ENCODE measurements around the gene LITAFD.

DNA sequence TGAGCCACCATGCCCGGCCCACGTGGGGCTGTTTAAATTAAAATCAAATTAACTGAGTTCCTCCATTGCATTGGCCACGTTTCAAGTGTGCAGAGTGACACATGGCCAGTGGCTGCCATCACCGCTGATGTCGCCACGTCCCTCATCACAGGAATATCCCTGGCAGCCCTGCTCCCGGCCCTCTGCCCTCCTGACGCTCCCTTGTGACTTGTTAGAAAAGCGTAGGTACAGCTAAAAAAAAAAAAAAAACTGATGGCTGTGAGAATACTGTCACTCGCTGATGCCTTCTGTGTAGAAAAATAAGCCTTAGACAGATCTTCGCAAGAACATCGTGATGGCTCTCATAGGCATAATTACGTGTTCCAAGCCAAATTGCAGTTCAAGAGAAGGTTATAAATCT is 35.0 kb upstream of the LITAFD start:
- TF ChIP-seq ARNTL (CRISPR knock-in tag; IDR thresholded peaks at IDR 0.05; ENCODE audit: borderline replicate concordance, low read depth) = no peak
- TF ChIP-seq ZNF70 (CRISPR knock-in tag; IDR thresholded peaks at IDR 0.05) = no peak
- no peak for TF ChIP-seq ISL1 (CRISPR knock-in tag; IDR thresholded peaks at IDR 0.05)
- no peak for TF ChIP-seq ZFP30 (CRISPR knock-in tag; IDR thresholded peaks at IDR 0.05)
